Tibial nerve (tissue), 4 donors: ENCODE measurements around the gene GPC6. TPM values are rescaled to one million over a fixed set of nuclear protein-coding genes. Genes with fewer than 3 reads are reported as not detected.

Source experiments
- DNase-seq, 2 donors: peaks; one replicate each; pipeline ENCODE4 v3.0.0-alpha.2; 2019; ENCODE audit warnings: low spot score in 2 of 2
- H3K27ac ChIP-seq, 4 donors: fragments of 200-600 bp; sonication (generic) in 3 of 4; one replicate each; pipeline ENCODE4 v1.5.1; 2017 to 2019; ENCODE audit warnings: mild to moderate bottlenecking in 1 of 4
- H3K27me3 ChIP-seq, 2 donors: fragments of 200-600 bp; sonication (generic) in 1 of 2; one replicate each; pipeline versions ENCODE4 v1.5.1 to v1.6.0; 2017 to 2019
- H3K36me3 ChIP-seq, 3 donors: fragments of 200-600 bp; sonication (generic); one replicate each; pipeline ENCODE4 v1.5.1; 2018 to 2019
- H3K4me1 ChIP-seq, 4 donors: fragments of 200-600 bp; sonication (generic) in 3 of 4; one replicate each; pipeline ENCODE4 v1.5.1; 2017 to 2019
- H3K4me3 ChIP-seq, 4 donors: fragments of 200-600 bp; sonication (generic) in 3 of 4; one replicate each; pipeline ENCODE4 v1.5.1; 2017 to 2019; ENCODE audit warnings: mild to moderate bottlenecking in 1 of 4, moderate library complexity in 1 of 4
- H3K9me3 ChIP-seq, 4 donors: fragments of 200-600 bp; sonication (generic) in 3 of 4; one replicate each; pipeline ENCODE4 v1.5.1; 2017 to 2019
- CTCF ChIP-seq, 5 experiments: fragments of 200-600 bp in 3 of 5; fragments of 450-650 bp in 2 of 5; sonication (generic) in 3 of 5; IDR thresholded peaks; one replicate each; pipeline ENCODE4 v1.5.1; 2016 to 2019; ENCODE audit warnings: antibody characterized with exemption in 5 of 5, mild to moderate bottlenecking in 3 of 5, moderate library complexity in 2 of 5
- EP300 ChIP-seq, 2 donors: sonication (generic); formaldehyde crosslinking; IDR thresholded peaks; one replicate each; pipeline ENCODE4 v1.6.1; 2017; ENCODE audit warnings: antibody characterized with exemption in 2 of 2, mild to moderate bottlenecking in 1 of 2
- POLR2A ChIP-seq, 2 donors: fragments of 450-650 bp; IDR thresholded peaks; one replicate each; pipeline ENCODE4 v1.6.1; 2017; ENCODE audit warnings: antibody characterized with exemption in 2 of 2, mild to moderate bottlenecking in 2 of 2, moderate library complexity in 2 of 2
- WGBS, 2 donors: methylation state at CpG; one replicate each; pipeline ENCODE4 v1.1.5; 2018; 5-methylcytosine and 5-hydroxymethylcytosine counted together
- total RNA-seq, 4 donors: library from RNA; depleted of rRNA; stranded (reverse); fragments of >200 nt; gene quantifications; one replicate each; pipeline ENCODE4 v1.1.0, GENCODE V29; 2016

Gene GPC6
- total RNA-seq, 4 donors from 2014 or later, result 21.9 to 39.5 (median 29.8) TPM

GRCh38 chr13:93744886-93745285 is 518.3 kb downstream of the GPC6 start:
- H3K36me3 ChIP-seq, result no peaks in the 10 kb centered on the region
- 73 to 74% methylated on average over 1 of the region's 1 CpG for WGBS, 2 donors
- no peaks in the 10 kb centered on the region for H3K9me3 ChIP-seq
- TF ChIP-seq POLR2A (IDR thresholded peaks at IDR 0.05) (no peak), EP300 (IDR thresholded peaks at IDR 0.05) (no peak), CTCF (IDR thresholded peaks at IDR 0.05) (no peak)
- no peak for DNase-seq
- no peaks in the 10 kb centered on the region for H3K4me1 ChIP-seq
- H3K27ac ChIP-seq, result no peak overlapping the region
- no peak overlapping the region for H3K4me3 ChIP-seq
- no peaks in the 10 kb centered on the region for H3K27me3 ChIP-seq

- no peak for DNase-seq
- no peaks in the 10 kb centered on the region for H3K4me1 ChIP-seq
- H3K4me3 ChIP-seq, result no peak overlapping the region
- no peaks in the 10 kb centered on the region for H3K36me3 ChIP-seq
- no peaks in the 10 kb centered on the region for H3K27me3 ChIP-seq
- no peak for TF ChIP-seq CTCF (IDR thresholded peaks at IDR 0.05)
- TF ChIP-seq POLR2A (IDR thresholded peaks at IDR 0.05), result no peak
- TF ChIP-seq EP300 (IDR thresholded peaks at IDR 0.05), result no peak
- no peaks in the 10 kb centered on the region for H3K9me3 ChIP-seq
- no peak overlapping the region for H3K27ac ChIP-seq
- 86 to 92% methylated on average over 2 of the region's 2 CpGs for WGBS, 2 donors
These were observed 519.3 kb downstream of the GPC6 start for GRCh38 chr13:93745884-93746283.

GRCh38 chr13:93746589-93746988 is 520.0 kb downstream of the GPC6 start:
- H3K27ac ChIP-seq, result no peak overlapping the region
- no peaks in the 10 kb centered on the region for H3K4me1 ChIP-seq

GRCh38 chr13:93750676-93751075 is 524.1 kb downstream of the GPC6 start:
- H3K27ac ChIP-seq, result no peak overlapping the region
- no peaks in the 10 kb centered on the region for H3K4me1 ChIP-seq
- no peak for TF ChIP-seq EP300 (IDR thresholded peaks at IDR 0.05)
- TF ChIP-seq CTCF (IDR thresholded peaks at IDR 0.05), result no peak
- TF ChIP-seq POLR2A (IDR thresholded peaks at IDR 0.05), result no peak
- H3K27me3 ChIP-seq, result no peaks in the 10 kb centered on the region
- 81 to 89% methylated on average over 4 of the region's 4 CpGs for WGBS, 2 donors
- H3K9me3 ChIP-seq, result no peaks in the 10 kb centered on the region
- no peak overlapping the region for H3K4me3 ChIP-seq
- DNase-seq, result no peak
- H3K36me3 ChIP-seq, result no peaks in the 10 kb centered on the region

More at GRCh38 chr13:93746589-93746988, 520.0 kb downstream of the GPC6 start:
- no peak for TF ChIP-seq POLR2A (IDR thresholded peaks at IDR 0.05)
- TF ChIP-seq EP300 (IDR thresholded peaks at IDR 0.05), result no peak
- TF ChIP-seq CTCF (IDR thresholded peaks at IDR 0.05), result no peak
- DNase-seq, result no peak
- Histone ChIP-seq H3K27me3 (no peaks in the 10 kb centered on the region), H3K4me3 (no peak overlapping the region), H3K36me3 (no peaks in the 10 kb centered on the region), H3K9me3 (no peaks in the 10 kb centered on the region)
- 98 to 100% methylated on average over 1 of the region's 1 CpG for WGBS, 2 donors

- no peaks in the 10 kb centered on the region for H3K27me3 ChIP-seq
- no peak overlapping the region for H3K4me3 ChIP-seq
- H3K4me1 ChIP-seq, result no peaks in the 10 kb centered on the region
- H3K27ac ChIP-seq, result no peak overlapping the region
- H3K9me3 ChIP-seq, result no peaks in the 10 kb centered on the region
- no peaks in the 10 kb centered on the region for H3K36me3 ChIP-seq
- no peak for DNase-seq
- no peak for TF ChIP-seq POLR2A (IDR thresholded peaks at IDR 0.05)
These were observed 524.5 kb downstream of the GPC6 start for GRCh38 chr13:93751117-93751516.

- no peak for DNase-seq
- no peaks in the 10 kb centered on the region for H3K9me3 ChIP-seq
- H3K4me1 ChIP-seq, result no peaks in the 10 kb centered on the region
- H3K4me3 ChIP-seq, result no peak overlapping the region
- no peaks in the 10 kb centered on the region for H3K36me3 ChIP-seq
- TF ChIP-seq POLR2A (IDR thresholded peaks at IDR 0.05), result no peak
- TF ChIP-seq EP300 (IDR thresholded peaks at IDR 0.05), result no peak
- TF ChIP-seq CTCF (IDR thresholded peaks at IDR 0.05), result no peak
- 89 to 94% methylated on average over 4 of the region's 4 CpGs for WGBS, 2 donors
- no peaks in the 10 kb centered on the region for H3K27me3 ChIP-seq
- no peak overlapping the region for H3K27ac ChIP-seq
These were observed 525.9 kb downstream of the GPC6 start for GRCh38 chr13:93752541-93752940.
